GM12875 (cell line): ENCODE data around the gene STUB1.
"Not testable (repeated sequence)": the region's sequence is repeated elsewhere in the genome, so short reads cannot be mapped to it uniquely, and the experiment has no call there.

Source experiments
- H3K4me3 ChIP-seq: one replicate; pipeline ENCODE4 v1.5.1; 2011; ENCODE audit warnings: low read depth, low read length, control low read depth
- TF ChIP-seq, protein P1 (sequence below): IDR thresholded peaks from 2 replicates; pipeline ENCODE4 v1.5.1; 2011; ENCODE audit warnings: low read depth, mild to moderate bottlenecking, control low read depth, inconsistent platforms, low read length, moderate library complexity, borderline replicate concordance; ENCODE audit not compliant: insufficient read depth

STUB1 gene

GRCh38 chr16:686459-687260, 6.5 kb downstream of the STUB1 start:
- TF ChIP-seq, protein P1, sequence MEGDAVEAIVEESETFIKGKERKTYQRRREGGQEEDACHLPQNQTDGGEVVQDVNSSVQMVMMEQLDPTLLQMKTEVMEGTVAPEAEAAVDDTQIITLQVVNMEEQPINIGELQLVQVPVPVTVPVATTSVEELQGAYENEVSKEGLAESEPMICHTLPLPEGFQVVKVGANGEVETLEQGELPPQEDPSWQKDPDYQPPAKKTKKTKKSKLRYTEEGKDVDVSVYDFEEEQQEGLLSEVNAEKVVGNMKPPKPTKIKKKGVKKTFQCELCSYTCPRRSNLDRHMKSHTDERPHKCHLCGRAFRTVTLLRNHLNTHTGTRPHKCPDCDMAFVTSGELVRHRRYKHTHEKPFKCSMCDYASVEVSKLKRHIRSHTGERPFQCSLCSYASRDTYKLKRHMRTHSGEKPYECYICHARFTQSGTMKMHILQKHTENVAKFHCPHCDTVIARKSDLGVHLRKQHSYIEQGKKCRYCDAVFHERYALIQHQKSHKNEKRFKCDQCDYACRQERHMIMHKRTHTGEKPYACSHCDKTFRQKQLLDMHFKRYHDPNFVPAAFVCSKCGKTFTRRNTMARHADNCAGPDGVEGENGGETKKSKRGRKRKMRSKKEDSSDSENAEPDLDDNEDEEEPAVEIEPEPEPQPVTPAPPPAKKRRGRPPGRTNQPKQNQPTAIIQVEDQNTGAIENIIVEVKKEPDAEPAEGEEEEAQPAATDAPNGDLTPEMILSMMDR, result no peak
- H3K4me3 ChIP-seq, result no peak overlapping the region

- no peak overlapping the region for H3K4me3 ChIP-seq
- TF ChIP-seq, protein P1, result no peak
Observed at GRCh38 chr16:687499-687898, 7.3 kb downstream of the STUB1 start.

- H3K4me3 ChIP-seq, result peak overlapping the region; percentile 94
- TF ChIP-seq, protein P1, result no peak
Observed at GRCh38 chr16:689175-689897, 9.1 kb downstream of the STUB1 start.

- not testable (repeated sequence) for H3K4me3 ChIP-seq
Observed at GRCh38 chr16:691242-691641, 11.0 kb downstream of the STUB1 start.

DNA sequence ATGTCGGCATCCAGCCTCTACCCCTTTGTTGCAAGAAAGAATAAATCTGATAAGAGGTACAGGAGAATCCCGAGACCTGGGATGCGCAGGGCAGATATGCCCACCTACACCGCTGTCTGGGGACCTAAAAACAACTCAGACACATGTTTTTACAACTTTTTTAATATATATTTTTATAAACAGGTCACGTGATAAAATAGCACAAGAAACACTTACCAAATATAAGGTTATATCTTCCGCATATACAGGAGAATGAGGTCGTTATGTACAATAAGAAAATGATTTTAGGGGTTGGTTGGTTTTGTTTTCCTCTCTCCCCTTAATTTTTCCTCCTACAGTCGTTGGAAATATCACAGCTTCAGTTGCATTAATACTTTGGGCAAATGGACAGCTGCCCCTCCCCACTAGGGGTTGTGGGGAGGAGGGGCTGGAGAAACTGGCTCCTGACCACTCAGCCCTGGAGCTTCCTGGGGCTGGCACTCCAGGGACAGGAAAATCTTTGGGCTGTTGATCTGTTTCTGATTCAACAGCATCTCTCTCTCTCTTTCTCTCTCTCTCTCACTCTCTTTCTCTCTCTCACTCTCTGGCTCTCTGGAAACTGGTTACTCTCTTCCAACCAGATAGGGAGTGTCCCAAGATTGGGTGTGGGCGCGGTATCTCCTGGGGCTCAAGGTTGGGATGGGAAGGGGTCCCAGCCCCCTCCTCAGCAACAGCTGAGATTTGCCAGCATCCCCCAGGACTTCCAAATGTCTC, 12.3 kb downstream of the STUB1 start:
- TF ChIP-seq, protein P1, result no peak
- H3K4me3 ChIP-seq, result no peak overlapping the region

DNA sequence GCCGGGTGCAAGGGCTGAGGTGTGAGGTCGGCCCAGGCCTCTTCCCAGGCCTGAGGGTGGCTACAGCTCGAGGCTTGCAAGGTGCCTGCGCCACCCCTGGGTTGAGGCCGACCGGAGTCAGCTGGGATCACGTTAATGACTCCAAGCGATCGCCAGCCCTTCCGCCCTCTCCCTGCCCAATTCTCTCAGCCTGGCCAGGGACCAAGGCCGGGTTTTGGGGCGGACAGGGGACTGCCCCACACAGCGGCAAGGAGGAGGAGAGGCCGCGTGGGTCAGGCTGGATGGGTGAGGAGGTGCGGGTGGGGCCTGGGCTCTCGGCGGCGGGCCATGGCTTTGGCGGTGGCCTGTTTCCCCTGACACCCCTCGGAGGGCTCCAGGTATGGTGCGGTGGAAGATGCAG, 13.2 kb downstream of the STUB1 start:
- no peak overlapping the region for H3K4me3 ChIP-seq
- TF ChIP-seq, protein P1, result no peak

DNA sequence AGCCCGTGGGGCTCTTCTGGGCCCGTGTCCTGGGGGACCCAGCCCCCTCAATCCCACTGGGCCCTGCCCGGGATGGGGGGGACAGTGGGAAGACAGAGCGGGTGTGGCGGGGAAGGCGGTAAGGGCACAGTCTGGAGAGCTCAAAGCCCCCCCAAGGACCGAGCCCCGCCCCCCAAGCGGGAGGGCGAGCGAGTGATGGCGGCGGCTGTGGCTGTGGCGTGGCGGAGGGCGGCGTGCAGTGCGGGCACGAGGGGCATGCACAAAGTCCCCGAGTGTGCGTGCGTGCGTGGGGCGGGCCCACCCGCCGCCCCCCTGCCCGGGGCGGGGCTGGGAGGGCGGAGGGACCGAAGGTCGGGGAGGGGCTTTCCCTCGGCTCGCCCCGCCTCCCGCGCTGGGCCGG, 13.6 kb downstream of the STUB1 start:
- TF ChIP-seq, protein P1, result no peak
- H3K4me3 ChIP-seq, result no peak overlapping the region
